Thyroid gland (tissue), 4 donors: Measurements from ENCODE around the gene PAPPA2.

Source experiments
- POLR2A ChIP-seq, 2 donors: fragments of 450-650 bp; IDR thresholded peaks; one replicate each; pipeline ENCODE4 v1.6.1; 2017; ENCODE audit warnings: antibody characterized with exemption in 2 of 2, mild to moderate bottlenecking in 2 of 2, moderate library complexity in 1 of 2
- TF ChIP-seq, protein P1 (sequence below), 6 experiments: fragments of 200-600 bp in 3 of 6; fragments of 450-650 bp in 3 of 6; sonication (generic) in 3 of 6; IDR thresholded peaks; one replicate each; pipeline ENCODE4 v1.5.1; 2016 to 2019; ENCODE audit warnings: antibody characterized with exemption in 6 of 6, mild to moderate bottlenecking in 2 of 6, inconsistent platforms in 1 of 6, moderate library complexity in 1 of 6

DNA sequence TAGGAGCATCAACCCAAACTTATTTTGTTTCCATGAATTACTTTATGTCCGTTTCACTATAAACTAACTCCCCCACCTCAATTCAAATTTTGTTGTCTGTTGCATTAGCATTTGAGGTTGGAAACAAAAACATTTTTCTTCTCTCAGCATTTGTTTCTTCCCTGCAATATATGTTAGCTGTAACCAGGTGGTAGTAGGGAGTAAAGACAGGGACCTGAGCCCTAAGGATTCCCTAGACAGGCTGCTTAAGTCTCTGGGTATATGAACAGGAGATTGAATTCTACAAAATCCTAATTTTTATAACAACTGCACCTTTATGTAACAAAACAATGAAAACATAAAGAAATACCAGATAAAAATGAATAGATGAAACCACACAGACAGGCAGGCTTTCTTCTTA is 242.6 kb downstream of the PAPPA2 start:
- TF ChIP-seq, protein P1, sequence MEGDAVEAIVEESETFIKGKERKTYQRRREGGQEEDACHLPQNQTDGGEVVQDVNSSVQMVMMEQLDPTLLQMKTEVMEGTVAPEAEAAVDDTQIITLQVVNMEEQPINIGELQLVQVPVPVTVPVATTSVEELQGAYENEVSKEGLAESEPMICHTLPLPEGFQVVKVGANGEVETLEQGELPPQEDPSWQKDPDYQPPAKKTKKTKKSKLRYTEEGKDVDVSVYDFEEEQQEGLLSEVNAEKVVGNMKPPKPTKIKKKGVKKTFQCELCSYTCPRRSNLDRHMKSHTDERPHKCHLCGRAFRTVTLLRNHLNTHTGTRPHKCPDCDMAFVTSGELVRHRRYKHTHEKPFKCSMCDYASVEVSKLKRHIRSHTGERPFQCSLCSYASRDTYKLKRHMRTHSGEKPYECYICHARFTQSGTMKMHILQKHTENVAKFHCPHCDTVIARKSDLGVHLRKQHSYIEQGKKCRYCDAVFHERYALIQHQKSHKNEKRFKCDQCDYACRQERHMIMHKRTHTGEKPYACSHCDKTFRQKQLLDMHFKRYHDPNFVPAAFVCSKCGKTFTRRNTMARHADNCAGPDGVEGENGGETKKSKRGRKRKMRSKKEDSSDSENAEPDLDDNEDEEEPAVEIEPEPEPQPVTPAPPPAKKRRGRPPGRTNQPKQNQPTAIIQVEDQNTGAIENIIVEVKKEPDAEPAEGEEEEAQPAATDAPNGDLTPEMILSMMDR (IDR thresholded peaks at IDR 0.05) = no peak
- no peak for TF ChIP-seq POLR2A (IDR thresholded peaks at IDR 0.05)
